ENCODE data around the gene SOX13. TPM values are rescaled to one million over a fixed set of nuclear protein-coding genes. Genes with fewer than 3 reads are reported as not detected.
A peak's percentile ranks its signal among the peaks of the same experiment; 100 is the strongest.

Gene SOX13
- total RNA-seq, 4 donors from 2014 or later, result 10.8 to 52.0 (median 18.7) TPM

DNA sequence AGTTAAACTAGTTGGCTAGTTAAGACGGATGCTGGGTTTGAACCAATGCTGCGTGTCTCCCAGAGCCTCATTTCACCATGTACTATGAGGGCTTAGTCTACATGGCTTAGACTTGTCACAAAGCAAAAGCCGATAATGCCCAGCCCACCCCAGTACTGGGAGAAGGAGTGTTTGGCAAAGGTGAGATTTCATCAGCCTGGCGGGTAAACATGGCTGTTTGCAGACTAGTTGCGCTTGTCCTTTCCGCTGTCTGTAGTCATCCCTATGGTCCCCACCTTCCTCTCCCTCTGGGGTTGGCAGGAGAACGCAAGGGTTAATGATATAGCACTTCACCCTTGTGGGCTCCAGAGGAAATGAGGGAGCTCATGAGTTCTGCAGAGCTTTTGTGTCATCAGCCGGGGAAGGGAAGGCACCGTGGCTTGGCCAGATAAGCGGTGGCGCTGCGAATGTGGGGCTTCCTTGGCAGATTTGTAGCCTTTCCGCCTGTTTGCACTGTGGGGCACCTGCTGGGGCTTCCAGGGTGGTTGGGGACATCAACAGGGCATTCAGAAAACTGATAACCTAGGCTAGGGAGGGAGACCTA is 29.2 kb downstream of the SOX13 start:
- DNase-seq (ENCODE audit: low spot score) (no peak), ATAC-seq (ENCODE audit: low FRiP score) (no peak)
- TF ChIP-seq, protein P1, sequence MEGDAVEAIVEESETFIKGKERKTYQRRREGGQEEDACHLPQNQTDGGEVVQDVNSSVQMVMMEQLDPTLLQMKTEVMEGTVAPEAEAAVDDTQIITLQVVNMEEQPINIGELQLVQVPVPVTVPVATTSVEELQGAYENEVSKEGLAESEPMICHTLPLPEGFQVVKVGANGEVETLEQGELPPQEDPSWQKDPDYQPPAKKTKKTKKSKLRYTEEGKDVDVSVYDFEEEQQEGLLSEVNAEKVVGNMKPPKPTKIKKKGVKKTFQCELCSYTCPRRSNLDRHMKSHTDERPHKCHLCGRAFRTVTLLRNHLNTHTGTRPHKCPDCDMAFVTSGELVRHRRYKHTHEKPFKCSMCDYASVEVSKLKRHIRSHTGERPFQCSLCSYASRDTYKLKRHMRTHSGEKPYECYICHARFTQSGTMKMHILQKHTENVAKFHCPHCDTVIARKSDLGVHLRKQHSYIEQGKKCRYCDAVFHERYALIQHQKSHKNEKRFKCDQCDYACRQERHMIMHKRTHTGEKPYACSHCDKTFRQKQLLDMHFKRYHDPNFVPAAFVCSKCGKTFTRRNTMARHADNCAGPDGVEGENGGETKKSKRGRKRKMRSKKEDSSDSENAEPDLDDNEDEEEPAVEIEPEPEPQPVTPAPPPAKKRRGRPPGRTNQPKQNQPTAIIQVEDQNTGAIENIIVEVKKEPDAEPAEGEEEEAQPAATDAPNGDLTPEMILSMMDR (IDR thresholded peaks at IDR 0.05), result no peak

DNA sequence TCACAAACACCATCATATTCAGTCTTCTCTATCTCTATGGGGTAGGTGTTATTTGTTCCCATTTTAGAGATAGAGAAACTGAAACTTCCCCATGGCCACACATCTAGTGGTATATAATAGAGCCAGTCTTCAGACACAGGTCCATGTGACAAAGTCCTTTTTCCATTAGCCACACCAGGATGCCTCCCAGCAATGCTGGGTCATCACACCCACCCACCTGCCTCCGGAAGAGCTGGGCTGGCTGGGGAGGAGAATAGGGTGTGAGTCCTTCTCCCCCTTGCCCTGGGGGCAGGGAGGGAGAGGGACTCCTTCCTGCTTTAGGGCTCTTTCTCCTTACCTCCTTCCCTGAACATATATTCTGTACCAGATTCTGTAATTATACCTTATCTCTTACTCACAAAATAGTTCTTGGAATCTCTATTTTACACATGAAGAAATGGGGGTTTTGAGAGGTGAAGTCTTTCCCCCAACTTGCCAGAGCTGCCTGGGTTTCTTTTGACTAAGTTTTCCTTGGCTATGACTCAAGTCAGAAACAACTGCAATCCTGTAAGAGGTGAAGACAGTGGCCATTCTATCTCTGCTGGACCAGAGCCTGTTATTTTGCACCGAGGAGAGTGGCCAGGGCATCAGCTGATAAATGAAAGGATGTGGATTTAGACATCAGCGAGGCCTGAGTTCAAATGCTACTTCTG is 30.0 kb downstream of the SOX13 start:
- TF ChIP-seq, protein P1 (IDR thresholded peaks at IDR 0.05), result no peak
- peak; percentile 30 for ATAC-seq (ENCODE audit: low FRiP score)
- DNase-seq (ENCODE audit: low spot score), result no peak

DNA sequence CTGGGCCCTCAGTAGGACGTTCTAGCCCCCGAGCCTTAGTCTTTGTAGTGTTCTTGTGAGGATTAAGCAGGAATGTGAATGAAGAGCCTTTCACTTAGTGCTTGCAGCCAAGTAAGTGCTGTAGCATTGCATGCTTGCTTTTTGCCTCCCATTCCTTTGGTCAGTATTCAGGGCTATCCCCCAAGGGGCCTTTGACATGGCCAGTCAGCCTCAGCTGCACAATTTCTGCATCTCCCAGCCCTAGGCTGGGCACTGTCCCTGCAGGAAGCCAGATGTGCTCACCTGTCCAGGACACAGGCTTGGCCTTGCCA is 30.5 kb downstream of the SOX13 start:
- no peak for ATAC-seq (ENCODE audit: low FRiP score)
- TF ChIP-seq, protein P1 (IDR thresholded peaks at IDR 0.05), result no peak

DNA sequence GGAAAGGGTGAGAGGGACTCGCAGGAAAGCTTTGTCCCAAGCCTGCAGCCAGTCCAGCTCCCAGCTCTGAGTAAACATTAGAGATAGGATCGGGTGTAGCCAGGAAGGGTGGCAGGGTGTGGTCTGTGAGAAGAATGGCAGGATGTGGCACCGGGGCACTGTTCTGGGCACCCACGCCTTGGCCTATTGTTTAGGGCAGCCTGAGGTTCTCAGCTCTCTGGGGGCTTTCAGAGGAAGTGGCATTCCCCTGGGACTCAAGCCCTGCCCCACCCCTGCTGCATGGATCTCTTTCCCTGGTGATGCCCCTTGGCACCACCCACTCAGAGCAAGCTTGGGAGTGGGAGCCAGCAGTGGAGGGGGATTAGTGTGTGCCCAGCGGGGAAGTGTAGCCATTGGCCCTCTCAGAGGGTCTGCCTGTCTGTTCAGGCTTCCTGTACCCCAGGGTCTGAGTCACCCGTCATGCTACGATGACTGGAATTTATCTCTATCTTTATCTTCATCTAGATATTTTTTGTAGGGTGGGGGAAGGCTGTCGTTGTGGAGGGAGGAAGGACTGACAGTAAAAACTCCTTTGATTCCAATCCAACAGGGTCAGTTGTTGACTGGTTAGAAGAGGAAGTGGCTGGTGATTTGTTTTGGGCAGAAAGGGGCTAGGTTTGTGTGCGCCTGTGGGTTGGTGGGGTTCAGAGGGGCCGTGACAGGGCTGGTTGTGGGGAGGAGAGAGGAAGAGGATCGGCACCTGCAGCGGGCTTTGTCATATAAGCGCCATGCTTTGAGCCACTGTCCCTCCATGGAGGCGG is 31.6 kb downstream of the SOX13 start:
- TF ChIP-seq, protein P1 (IDR thresholded peaks at IDR 0.05), result no peak
- DNase-seq (ENCODE audit: low spot score) (no peak), ATAC-seq (ENCODE audit: low FRiP score) (no peak)

More for the DNA sequence above, 30.5 kb downstream of the SOX13 start:
- no peak for DNase-seq (ENCODE audit: low spot score)

DNA sequence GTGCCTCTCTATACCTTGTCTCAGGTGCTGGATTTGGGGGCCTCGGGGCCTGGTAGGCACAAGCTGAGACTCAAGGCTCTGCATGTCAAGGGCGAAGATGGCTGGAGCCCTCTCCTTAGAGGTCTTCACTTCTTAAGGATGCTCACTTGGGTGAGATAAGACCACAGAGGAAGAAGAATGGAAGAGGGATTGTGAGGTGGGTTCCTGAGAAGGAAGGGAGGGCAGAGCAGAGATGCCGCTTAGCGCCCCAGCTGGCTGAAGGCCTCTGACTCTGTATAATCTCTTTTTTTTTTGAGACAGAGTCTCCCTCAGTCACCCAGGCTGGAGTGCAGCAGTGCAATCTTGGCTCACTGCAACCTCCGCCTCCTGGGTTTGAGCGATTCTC is 32.2 kb downstream of the SOX13 start:
- TF ChIP-seq, protein P1 (IDR thresholded peaks at IDR 0.05), result no peak
- DNase-seq (ENCODE audit: low spot score), result no peak
- ATAC-seq (ENCODE audit: low FRiP score), result no peak

DNA sequence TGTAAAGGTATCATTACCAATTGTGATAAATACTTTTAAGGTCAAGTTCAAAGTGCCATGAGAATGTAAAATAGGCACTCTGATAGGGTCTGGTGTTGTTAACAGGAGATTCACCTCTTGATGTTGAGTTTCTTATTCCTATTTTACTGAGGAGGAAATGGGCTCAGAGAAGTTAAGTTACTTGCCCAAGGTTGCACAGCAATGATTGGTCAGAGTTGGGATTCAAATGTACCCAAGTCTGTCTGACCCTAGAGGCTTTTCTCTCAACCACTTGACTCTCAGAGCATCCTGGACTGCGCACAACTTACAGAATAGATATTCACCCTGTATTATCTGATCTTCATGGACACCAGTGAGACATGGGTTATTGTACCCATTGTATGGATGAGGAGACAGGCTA is 33.9 kb downstream of the SOX13 start:
- ATAC-seq (ENCODE audit: low FRiP score) (no peak), DNase-seq (ENCODE audit: low spot score) (no peak)
- TF ChIP-seq, protein P1 (IDR thresholded peaks at IDR 0.05), result no peak
